ENCODE measurements around the gene TGFB2.

- no peak for TF ChIP-seq POLR2A (IDR thresholded peaks at IDR 0.05; ENCODE audit: low read depth, low read length)
- no peak for TF ChIP-seq CTCF (IDR thresholded peaks at IDR 0.05; ENCODE audit: extremely low read depth in 1 of 2, insufficient read depth in 1 of 2, low read depth in 1 of 2, low read length in 2 of 2)
- TF ChIP-seq GATA2 (IDR thresholded peaks at IDR 0.05; ENCODE audit: insufficient read depth, insufficient read length, low read depth, low read length): no peak
- TF ChIP-seq JUN (IDR thresholded peaks at IDR 0.05; ENCODE audit: borderline replicate concordance, insufficient read depth, insufficient read length, low read depth): no peak
- no peak for TF ChIP-seq MAX (IDR thresholded peaks at IDR 0.05; ENCODE audit: insufficient read depth, insufficient read length)
- no peak for TF ChIP-seq EZH2 (IDR thresholded peaks at IDR 0.05; ENCODE audit: borderline replicate concordance, low read depth, low read length, severe bottlenecking)
Measured at GRCh38 chr1:218401441-218401997, 56.4 kb downstream of the TGFB2 start.
